ENCODE measurements around the gene EXOSC5. TPM values are rescaled to one million over a fixed set of nuclear protein-coding genes. Genes with fewer than 3 reads are reported as not detected.
A peak's percentile ranks its signal among the peaks of the same experiment; 100 is the strongest.

EXOSC5 gene
- total RNA-seq, 1 experiment from 2014 or later, result 25.2 TPM

GRCh38 chr19:41401483-41401882, 4.3 kb upstream of the EXOSC5 start:
- DNase-seq (ENCODE audit: low read depth, low spot score), result no peak
- intact Hi-C loops (cut with micrococcal nuclease; ENCODE audit: unreplicated experiment), result no loop called here

GRCh38 chr19:41399525-41399924, 2.4 kb upstream of the EXOSC5 start:
- ATAC-seq, result no peak
- BruUV-seq (replicated peaks), result no TSS peak
- no peak for TF ChIP-seq POLR2AphosphoS5 (IDR thresholded peaks at IDR 0.05; ENCODE audit: low read depth, low read length)
- TF ChIP-seq CTCF (IDR thresholded peaks at IDR 0.05), result no peak
- no peak for TF ChIP-seq SIN3A (IDR thresholded peaks at IDR 0.05; ENCODE audit: borderline replicate concordance, insufficient read depth, low read depth, low read length)
- POLR2A ChIA-PET, result no interaction called here
- CTCF ChIA-PET, result no interaction called here
- Histone ChIP-seq H3K27ac (ENCODE audit: low read length) (no peak overlapping the region), H3K4me1 (ENCODE audit: control insufficient read depth, insufficient read depth, low read length) (no peaks in the 10 kb centered on the region), H3K36me3 (ENCODE audit: control insufficient read depth, insufficient read depth, low read length) (peaks cover 8% of the 10 kb centered on the region; the same call in 1 of the 2 replicates), H3K9me3 (ENCODE audit: control insufficient read depth, insufficient read depth, low read depth, low read length) (no peaks in the 10 kb centered on the region), H3K27me3 (ENCODE audit: control insufficient read depth, insufficient read depth, low read length) (no peaks in the 10 kb centered on the region), H3K4me3 (ENCODE audit: low read depth in 2 of 2, low read length in 2 of 2) (no peak overlapping the region)
- in situ Hi-C loops (cut with HindIII; ENCODE audit: low pct_unique_long_range_greater_than_20kb, low sequenced_read_pairs), result no loop called here
- intact Hi-C loops (cut with micrococcal nuclease; ENCODE audit: unreplicated experiment), result no loop called here
- DNase-seq (ENCODE audit: low read depth, low spot score), result no peak

More at GRCh38 chr19:41401483-41401882, 4.3 kb upstream of the EXOSC5 start:
- POLR2A ChIA-PET, result no interaction called here
- Histone ChIP-seq H3K4me1 (ENCODE audit: control insufficient read depth, insufficient read depth, low read length) (no peaks in the 10 kb centered on the region), H3K9me3 (ENCODE audit: control insufficient read depth, insufficient read depth, low read depth, low read length) (no peaks in the 10 kb centered on the region), H3K27ac (ENCODE audit: low read length) (no peak overlapping the region), H3K27me3 (ENCODE audit: control insufficient read depth, insufficient read depth, low read length) (no peaks in the 10 kb centered on the region), H3K4me3 (ENCODE audit: low read depth in 2 of 2, low read length in 2 of 2) (no peak overlapping the region), H3K36me3 (ENCODE audit: control insufficient read depth, insufficient read depth, low read length) (peaks cover 8% of the 10 kb centered on the region; the same call in 1 of the 2 replicates)
- no peak for TF ChIP-seq POLR2AphosphoS5 (IDR thresholded peaks at IDR 0.05; ENCODE audit: low read depth, low read length)
- TF ChIP-seq REST (IDR thresholded peaks at IDR 0.05; ENCODE audit: insufficient read depth in 1 of 2, low read depth in 2 of 2, low read length in 1 of 2), result no peak
- no peak for TF ChIP-seq TCF7L2 (IDR thresholded peaks at IDR 0.05; ENCODE audit: low read depth, low read length)
- TF ChIP-seq SIN3A (IDR thresholded peaks at IDR 0.05; ENCODE audit: borderline replicate concordance, insufficient read depth, low read depth, low read length), result no peak
- no peak for TF ChIP-seq CTCF (IDR thresholded peaks at IDR 0.05)
- TSS peak; percentile 25 for BruUV-seq (replicated peaks)
- ATAC-seq, result no peak
- in situ Hi-C loops (cut with HindIII; ENCODE audit: low pct_unique_long_range_greater_than_20kb, low sequenced_read_pairs), result no loop called here
- CTCF ChIA-PET, result no interaction called here

All from Panc1 (cell line).